Endodermal cell (in vitro differentiated cells): ENCODE results near the gene SEPHS2. TPM values are rescaled to one million over a fixed set of nuclear protein-coding genes. Genes with fewer than 3 reads are reported as not detected.
A peak's percentile ranks its signal among the peaks of the same experiment; 100 is the strongest.

Source experiments
- DNase-seq: peaks from one replicate; pipeline ENCODE4 v3.0.0-alpha.2; 2017
- H3K27ac ChIP-seq: 2 replicates; pipeline ENCODE4 v1.5.1; 2013; ENCODE audit warnings: mild to moderate bottlenecking, low read depth, low read length, moderate library complexity
- H3K27me3 ChIP-seq: 2 replicates; pipeline ENCODE4 v1.6.1; 2013; ENCODE audit warnings: mild to moderate bottlenecking, low read length, moderate library complexity; ENCODE audit not compliant: insufficient read depth, control insufficient read depth, poor library complexity, severe bottlenecking
- H3K36me3 ChIP-seq: 2 replicates; pipeline ENCODE4 v1.7.0; 2013; ENCODE audit warnings: mild to moderate bottlenecking, low read length, moderate library complexity; ENCODE audit not compliant: control insufficient read depth, insufficient read depth
- H3K4me1 ChIP-seq: one replicate; pipeline ENCODE4 v1.7.0; 2013; ENCODE audit warnings: low read length; ENCODE audit not compliant: control insufficient read depth, insufficient read depth
- H3K4me3 ChIP-seq: 2 replicates; pipeline ENCODE4 v1.5.1; 2013; ENCODE audit warnings: mild to moderate bottlenecking, low read length, moderate library complexity
- H3K9ac ChIP-seq: 2 replicates; pipeline ENCODE4 v1.6.1; 2013; ENCODE audit warnings: mild to moderate bottlenecking, low read length, moderate library complexity; ENCODE audit not compliant: poor library complexity, severe bottlenecking; ENCODE audit errors: extremely low read depth
- H3K9me3 ChIP-seq: 2 replicates; pipeline ENCODE4 v1.6.1; 2013; ENCODE audit warnings: mild to moderate bottlenecking, low read length, moderate library complexity; ENCODE audit not compliant: control insufficient read depth
- H3K27ac Mint-ChIP-seq: 2 replicates; pipeline ENCODE4 v1.8.0; 2020; ENCODE audit warnings: mixed read lengths
- H3K27me3 Mint-ChIP-seq: 2 replicates; pipeline ENCODE4 v1.8.0; 2021; ENCODE audit warnings: mild to moderate bottlenecking, mixed read lengths; ENCODE audit not compliant: insufficient read depth
- H3K36me3 Mint-ChIP-seq: 2 replicates; pipeline ENCODE4 v1.8.0; 2020; ENCODE audit warnings: low read depth, mixed read lengths
- H3K4me1 Mint-ChIP-seq: 2 replicates; pipeline ENCODE4 v1.8.0; 2020; ENCODE audit warnings: mixed read lengths
- H3K4me3 Mint-ChIP-seq: 2 replicates; pipeline ENCODE4 v1.8.0; 2020; ENCODE audit warnings: mild to moderate bottlenecking, moderate library complexity, mixed read lengths
- H3K9me3 Mint-ChIP-seq: 2 replicates; pipeline ENCODE4 v1.8.0; 2020; ENCODE audit warnings: mild to moderate bottlenecking, mixed read lengths
- CTCF ChIP-seq: fragments of 200-600 bp; sonication (generic); conservative IDR thresholded peaks from 2 replicates; pipeline ENCODE4 v1.5.0; 2021; ENCODE audit warnings: antibody characterized with exemption, mild to moderate bottlenecking
- WGBS, 2 experiments: methylation state at CpG; one replicate each; pipeline versions ENCODE4 v1.1.5 to v1.1.7; 2013; ENCODE audit warnings: missing lambda C conversion rate in 2 of 2, mixed read lengths in 1 of 2; ENCODE audit not compliant: insufficient coverage in 1 of 2, insufficient read length in 1 of 2; 5-methylcytosine and 5-hydroxymethylcytosine counted together
- total RNA-seq, 2 donors: library from RNA; stranded (reverse); fragmentation: NEBNext Ultra II Directional in 1 of 2; extraction: Animal tissue kit (Norgen Biotek cat#: 25700) in 1 of 2; gene quantifications; 2 replicates in 1 of 2; 3 replicates in 1 of 2; pipeline ENCODE4 v1.2.1, GENCODE V29; 2021

SEPHS2 gene
- total RNA-seq, 2 donors from 2014 or later: 35.7 to 37.5 TPM

GRCh38 chr16:30395992-30396585 is 49.6 kb downstream of the SEPHS2 start:
- H3K4me3 Mint-ChIP-seq: peak overlapping the region; percentile 93
- H3K9ac ChIP-seq: peak overlapping the region; percentile 97

GRCh38 chr16:30395155-30395991 is 50.3 kb downstream of the SEPHS2 start, which contains the start of gene ZNF48:
ZNF48 (plus strand) TSS chr16:30395420; CDS start chr16:30395795, 375 bp downstream.
- peak within 1 kb of the TSS; percentile 93 for H3K4me3 Mint-ChIP-seq

More at GRCh38 chr16:30395992-30396585, 49.6 kb downstream of the SEPHS2 start:
- H3K9me3 ChIP-seq: no peaks in the 10 kb centered on the region
- TF ChIP-seq CTCF: no peak
- Mint-ChIP-seq H3K27me3 (no peaks in the 10 kb centered on the region), H3K9me3 (no peaks in the 10 kb centered on the region), H3K36me3 (peaks cover 16% of the 10 kb centered on the region), H3K4me1 (peaks cover 30% of the 10 kb centered on the region), H3K27ac (peak overlapping the region; percentile 90)
- H3K4me1 ChIP-seq: no peaks in the 10 kb centered on the region
- WGBS, 2 experiments: 11 to 17% methylated on average over 11 to 12 of the region's 13 CpGs
- DNase-seq: no peak
- peak overlapping the region; percentile 89 for H3K4me3 ChIP-seq
- H3K36me3 ChIP-seq: peaks cover 25% of the 10 kb centered on the region
- H3K27ac ChIP-seq: peak overlapping the region; percentile 100
- H3K27me3 ChIP-seq: no peaks in the 10 kb centered on the region

More at GRCh38 chr16:30395155-30395991, 50.3 kb downstream of the SEPHS2 start, which contains the start of gene ZNF48:
- peak; percentile 91 for DNase-seq
- 0% methylated on average over 26 to 103 of the region's 103 CpGs for WGBS, 2 experiments
- no peaks in the 10 kb centered on the region for H3K9me3 Mint-ChIP-seq
- peak within 1 kb of the TSS; percentile 95 for H3K27ac Mint-ChIP-seq
- H3K9ac ChIP-seq: peak within 1 kb of the TSS; percentile 97
- peak within 1 kb of the TSS; percentile 89 for H3K4me3 ChIP-seq
- H3K27ac ChIP-seq: peak within 1 kb of the TSS; percentile 100
- H3K27me3 Mint-ChIP-seq: no peaks in the 10 kb centered on the region
- no peaks in the 10 kb centered on the region for H3K27me3 ChIP-seq
- H3K4me1 ChIP-seq: no peaks in the 10 kb centered on the region
- H3K36me3 Mint-ChIP-seq: peaks cover 16% of the 10 kb centered on the region
- peak; percentile 62 for TF ChIP-seq CTCF
- H3K36me3 ChIP-seq: peaks cover 25% of the 10 kb centered on the region
- no peaks in the 10 kb centered on the region for H3K9me3 ChIP-seq
- H3K4me1 Mint-ChIP-seq: peaks cover 30% of the 10 kb centered on the region
